OCI-LY7 (cell line): ENCODE results near the gene KRTAP4-6.

ENCODE experiments used
- CTCF ChIP-seq: fragments of 200-600 bp; sonication (generic); conservative IDR thresholded peaks from 2 replicates; pipeline ENCODE4 v1.5.1; 2014; ENCODE audit warnings: mild to moderate bottlenecking, antibody characterized with exemption, low read length, moderate library complexity, mixed read lengths
- EZH2phosphoT487 ChIP-seq: fragments of 200-600 bp; sonication (generic); IDR thresholded peaks from 2 replicates; pipeline ENCODE4 v1.6.1; 2018; ENCODE audit warnings: low read depth, borderline replicate concordance, mild to moderate bottlenecking, mixed run types, antibody characterized with exemption, low read length, moderate library complexity, mixed read lengths

GRCh38 chr17:41163828-41164227 lies 23.5 kb upstream of the KRTAP4-6 start:
- TF ChIP-seq CTCF (no peak), EZH2phosphoT487 (no peak)
